ENCODE measurements around the gene HDAC11. TPM values are rescaled to one million over a fixed set of nuclear protein-coding genes. Genes with fewer than 3 reads are reported as not detected.

The HDAC11 gene, protein sequence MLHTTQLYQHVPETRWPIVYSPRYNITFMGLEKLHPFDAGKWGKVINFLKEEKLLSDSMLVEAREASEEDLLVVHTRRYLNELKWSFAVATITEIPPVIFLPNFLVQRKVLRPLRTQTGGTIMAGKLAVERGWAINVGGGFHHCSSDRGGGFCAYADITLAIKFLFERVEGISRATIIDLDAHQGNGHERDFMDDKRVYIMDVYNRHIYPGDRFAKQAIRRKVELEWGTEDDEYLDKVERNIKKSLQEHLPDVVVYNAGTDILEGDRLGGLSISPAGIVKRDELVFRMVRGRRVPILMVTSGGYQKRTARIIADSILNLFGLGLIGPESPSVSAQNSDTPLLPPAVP
- total RNA-seq: 12.7 and 14.1 TPM in 2 replicates

DNA sequence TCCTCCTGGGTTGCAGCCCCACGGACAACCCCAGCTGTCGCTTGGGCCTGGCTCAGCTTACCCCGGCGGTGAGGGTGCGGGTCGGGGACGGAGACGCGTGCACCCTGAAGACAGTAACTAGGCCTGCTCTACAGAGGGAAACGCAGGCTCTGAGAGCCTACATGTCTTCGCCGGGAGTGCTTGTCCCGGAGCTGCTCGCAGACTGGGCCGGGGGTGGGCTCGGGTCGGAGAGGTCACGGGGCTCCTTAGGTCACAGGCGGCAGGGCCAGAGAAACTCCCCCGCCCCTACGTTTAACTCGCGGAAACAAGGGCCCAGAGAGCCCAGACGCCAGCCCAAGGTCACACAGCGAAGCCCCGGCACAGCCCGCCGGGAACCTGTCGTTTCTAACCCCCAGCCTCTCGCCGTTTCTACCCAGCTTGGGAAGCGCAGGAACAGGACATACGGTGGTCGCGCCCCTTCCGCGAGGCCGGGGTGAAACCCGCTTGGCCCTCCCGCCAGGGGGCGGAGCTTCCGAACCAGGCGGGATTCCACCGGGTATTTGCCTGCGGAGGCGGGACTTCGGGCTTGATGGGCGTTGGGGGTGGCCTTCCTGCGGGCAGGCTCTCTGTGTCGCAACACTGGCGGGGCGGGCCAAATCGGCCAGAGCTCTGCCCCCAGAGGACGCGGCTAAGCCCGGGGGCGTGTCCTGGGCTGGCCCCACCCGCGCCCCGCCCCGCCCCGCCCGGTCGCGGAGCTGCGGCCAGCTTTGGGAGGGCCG, at the start of gene HDAC11:
Gene HDAC11, plus strand, starts transcription at position 725 of the 758 bp plus-strand sequence. CDS start 42 bp downstream, outside the sequence.

DNA sequence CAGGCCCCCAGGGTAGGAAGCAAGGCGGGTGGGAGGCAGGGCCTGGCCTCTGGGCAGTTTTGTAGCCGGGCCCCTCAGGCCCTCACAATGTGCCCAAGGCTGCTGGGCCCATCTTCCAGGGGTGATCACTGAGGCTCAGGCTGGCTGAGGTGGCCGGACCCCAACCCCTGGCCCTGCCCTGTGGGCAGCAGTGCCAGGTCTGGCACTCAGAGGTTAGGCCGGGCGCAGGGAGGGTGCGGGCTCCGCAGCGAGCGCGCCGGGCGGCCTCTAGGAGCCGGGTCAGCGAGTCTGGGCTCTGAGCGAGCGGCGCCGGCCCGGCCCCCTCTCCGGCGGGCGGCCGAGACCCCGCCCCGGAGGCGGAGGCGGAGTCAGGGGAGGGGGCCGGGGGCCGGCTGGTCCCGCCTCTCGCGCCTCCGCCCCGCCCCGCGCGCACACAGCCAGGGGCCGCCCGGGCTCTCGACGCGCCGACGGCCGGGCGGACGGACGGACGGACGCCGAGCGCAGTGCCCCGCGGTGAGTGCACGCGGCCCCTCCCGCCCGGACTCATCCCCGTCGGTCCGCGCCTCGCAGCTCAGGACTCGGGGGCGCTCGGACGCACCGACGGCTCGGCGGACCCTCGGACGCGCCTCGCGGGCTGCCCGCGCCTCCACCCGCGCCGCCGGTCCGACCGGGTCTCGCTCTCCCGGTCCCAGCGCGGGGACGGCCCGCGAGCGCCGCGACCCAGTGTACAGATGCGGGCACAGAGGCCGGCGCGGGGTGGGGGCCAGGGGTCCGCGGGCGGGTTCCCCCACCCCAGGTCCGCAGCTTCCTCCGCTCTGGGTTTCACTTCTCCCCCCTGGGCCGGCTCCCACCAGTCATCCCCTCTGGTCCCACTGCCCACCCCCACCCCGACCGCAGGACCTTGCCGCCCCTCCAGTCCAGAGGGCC, 68.9 kb downstream of the HDAC11 start, which contains the start of gene FBLN2:
Gene FBLN2, plus strand, starts transcription at position 430 of the 927 bp plus-strand sequence. CDS start 21,231 bp downstream, outside the sequence.

Other genes with a start within 250 kb of the HDAC11 start
- gene NUP210, start 60.0 kb upstream of the HDAC11 start, total RNA-seq: under 0.01 TPM in 1 of 2 replicates, not detected in the other
- 161 and 442 TPM in 2 replicates for gene FBLN2, start 68.8 kb downstream of the HDAC11 start, total RNA-seq

Measured in smooth muscle cell of bladder (primary cell).